Lower leg skin (tissue), 4 donors: Measurements from ENCODE around the gene LMAN2. TPM values are rescaled to one million over a fixed set of nuclear protein-coding genes. Genes with fewer than 3 reads are reported as not detected.

ENCODE experiments used
- DNase-seq, 2 donors: peaks; one replicate each; pipeline ENCODE4 v3.0.0-alpha.2; 2019; ENCODE audit warnings: low spot score in 2 of 2
- H3K4me3 ChIP-seq: fragments of 200-600 bp; sonication (generic); 2 replicates; pipeline ENCODE4 v1.5.1; 2017; ENCODE audit warnings: mild to moderate bottlenecking, low read depth; ENCODE audit not compliant: poor library complexity, severe bottlenecking
- CTCF ChIP-seq, 3 donors: fragments of 450-650 bp; IDR thresholded peaks; one replicate each; pipeline ENCODE4 v1.5.1; 2016; ENCODE audit warnings: antibody characterized with exemption in 3 of 3, mild to moderate bottlenecking in 3 of 3, moderate library complexity in 2 of 3
- POLR2A ChIP-seq, 2 donors: fragments of 450-650 bp; IDR thresholded peaks; one replicate each; pipeline ENCODE4 v1.6.1; 2016 to 2017; ENCODE audit warnings: antibody characterized with exemption in 2 of 2, mild to moderate bottlenecking in 1 of 2, moderate library complexity in 1 of 2
- WGBS, 2 donors: methylation state at CpG; one replicate each; pipeline ENCODE4 v1.1.5; 2018; 5-methylcytosine and 5-hydroxymethylcytosine counted together
- intact Hi-C: fragments of 100-400 bp; cut with DNase I; formaldehyde crosslinking; loops from one replicate; pipeline ENCODE4 v1.15.0; 2023; ENCODE audit warnings: low total_unique reads
- total RNA-seq, 4 donors: library from RNA; depleted of rRNA; stranded (reverse); fragments of >200 nt; gene quantifications; one replicate each; pipeline ENCODE4 v1.1.0, GENCODE V29; 2016

LMAN2 gene
- total RNA-seq, 4 donors from 2014 or later: 139 to 191 (median 166) TPM

GRCh38 chr5:177304392-177305119, 46.9 kb downstream of the LMAN2 start:
- TF ChIP-seq CTCF (IDR thresholded peaks at IDR 0.05) (no peak), POLR2A (IDR thresholded peaks at IDR 0.05) (no peak)
- intact Hi-C loops: loop anchor here (10.0 kb wide), 1 partner anchor 190 kb away; no protein-coding TSS in a partner anchor
- peak in 1 of 2 donors; percentile 83 for DNase-seq
- 23 to 36% methylated on average over 15 to 19 of the region's 19 CpGs for WGBS, 2 donors
- peak overlapping the region; percentile 88 for H3K4me3 ChIP-seq

GRCh38 chr5:177303925-177304391, 47.5 kb downstream of the LMAN2 start:
- 2% methylated on average over 18 to 19 of the region's 25 CpGs for WGBS, 2 donors
- TF ChIP-seq CTCF (IDR thresholded peaks at IDR 0.05) (no peak), POLR2A (IDR thresholded peaks at IDR 0.05) (no peak)
- H3K4me3 ChIP-seq: peak overlapping the region; percentile 88
- DNase-seq: no peak
- intact Hi-C loops: loop anchor here (10.0 kb wide), 1 partner anchor 189 kb away; no protein-coding TSS in a partner anchor

GRCh38 chr5:177303121-177303924, 48.1 kb downstream of the LMAN2 start, which contains the start of the genes PRELID1 and RAB24:
Gene PRELID1, plus strand, starts transcription at chr5:177303799. Its CDS starts 187 bp downstream, at chr5:177303986.
Gene RAB24, minus strand, starts transcription at chr5:177303719. Its CDS starts 431 bp downstream, at chr5:177303288.
- WGBS, 2 donors: 0 to 1% methylated on average over 23 to 74 of the region's 100 CpGs
- H3K4me3 ChIP-seq: peak within 1 kb of the TSS; percentile 88
- no peak for TF ChIP-seq POLR2A (IDR thresholded peaks at IDR 0.05)
- TF ChIP-seq CTCF (IDR thresholded peaks at IDR 0.05): no peak
- peak; percentile 86 to 98 for DNase-seq
- intact Hi-C loops: loop anchor here (10.0 kb wide), 1 partner anchor 189 kb away; no protein-coding TSS in a partner anchor

DNA sequence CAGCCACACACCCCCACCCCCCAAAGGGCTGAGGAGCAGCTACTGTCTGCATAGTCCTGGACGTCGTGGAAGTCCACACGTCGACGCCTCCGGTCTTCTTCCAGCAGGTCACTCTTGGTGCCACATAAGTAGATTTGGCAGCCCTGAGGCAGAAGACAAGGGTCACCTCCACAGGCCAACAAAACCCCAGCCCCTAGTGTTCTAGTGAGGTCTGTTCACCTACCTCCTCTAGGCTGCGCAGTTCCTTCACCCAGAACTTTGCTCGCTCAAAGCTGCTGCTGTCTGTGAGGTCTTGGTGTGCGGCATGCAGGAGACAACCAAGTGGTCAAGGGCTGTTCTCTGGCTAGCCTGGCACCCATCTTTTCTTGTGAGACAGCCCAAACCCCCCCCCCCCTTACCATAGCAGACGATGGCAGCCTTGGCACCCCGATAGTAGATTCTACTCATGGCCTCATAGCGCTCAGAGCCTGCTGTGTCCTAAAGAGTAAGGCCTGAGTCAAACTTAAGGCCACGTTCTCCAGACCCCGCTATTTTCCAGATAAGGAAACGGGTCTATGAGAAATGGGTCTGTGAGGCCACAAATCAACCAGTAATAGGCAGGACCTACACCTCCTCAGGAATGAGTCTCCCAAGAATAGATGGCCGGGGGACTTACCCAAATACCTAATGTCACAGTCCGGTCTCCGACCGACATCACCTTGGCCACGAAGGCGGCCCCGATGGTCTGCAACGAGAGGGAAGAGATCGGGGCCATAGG, 48.9 kb downstream of the LMAN2 start:
- intact Hi-C loops: loop anchor here (10.0 kb wide), 1 partner anchor 188 kb away; no protein-coding TSS in a partner anchor
- DNase-seq: no peak
- peak overlapping the region; percentile 88 for H3K4me3 ChIP-seq
- TF ChIP-seq CTCF (IDR thresholded peaks at IDR 0.05) (no peak), POLR2A (IDR thresholded peaks at IDR 0.05) (no peak)
- WGBS, 2 donors: 19 to 29% methylated on average over 24 of the region's 24 CpGs

DNA sequence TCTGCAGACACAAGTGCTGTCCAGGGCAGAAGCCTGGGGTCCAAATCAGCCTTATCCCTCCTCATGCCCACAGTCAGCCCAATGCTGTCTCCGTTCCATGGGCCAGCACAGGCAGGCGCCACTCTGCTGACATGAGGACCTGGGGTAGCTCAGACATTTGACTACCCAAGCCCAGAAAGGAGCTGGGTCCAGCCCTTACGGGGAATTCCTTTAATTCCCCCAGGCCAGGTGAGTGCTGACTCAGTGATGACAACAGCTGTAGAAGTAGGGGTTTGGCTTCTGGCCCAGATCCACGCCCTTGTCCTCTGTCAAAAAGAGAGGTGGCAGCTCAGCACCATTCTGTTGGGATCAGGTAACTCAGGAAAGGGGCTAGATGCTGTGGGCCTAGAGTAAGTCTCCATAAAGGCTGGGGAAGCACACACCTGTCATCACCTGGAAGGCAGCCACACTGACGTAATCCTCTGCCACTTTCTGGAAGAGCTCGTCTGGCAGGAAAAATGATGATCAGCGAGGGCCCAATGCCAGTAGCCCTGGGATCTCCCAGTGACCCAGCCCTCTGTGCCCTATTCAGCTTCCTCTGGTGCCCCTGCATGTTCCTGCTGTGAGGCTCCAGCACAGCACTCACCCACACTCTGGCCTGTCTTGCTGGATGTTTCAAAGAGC, 49.8 kb downstream of the LMAN2 start:
- TF ChIP-seq CTCF (IDR thresholded peaks at IDR 0.05) (no peak), POLR2A (IDR thresholded peaks at IDR 0.05) (no peak)
- intact Hi-C loops: loop anchor here (10.0 kb wide), 1 partner anchor 187 kb away; no protein-coding TSS in a partner anchor
- WGBS, 2 donors: 42 to 50% methylated on average over 6 to 7 of the region's 7 CpGs
- peak; percentile 82 to 92 for DNase-seq
- H3K4me3 ChIP-seq: no peak overlapping the region
